Osteoblast (primary cell): ENCODE measurements around the gene ETV6. TPM values are rescaled to one million over a fixed set of nuclear protein-coding genes. Genes with fewer than 3 reads are reported as not detected.

Source experiments
- DNase-seq: peaks from one replicate; pipeline ENCODE4 v3.0.0; 2011; ENCODE audit warnings: low spot score, mixed read lengths; ENCODE audit not compliant: insufficient read length; ENCODE audit errors: missing footprints
- H2AFZ ChIP-seq: 2 replicates; pipeline ENCODE4 v1.6.0; 2011; ENCODE audit warnings: mild to moderate bottlenecking, low read length
- H3K27ac ChIP-seq: 2 replicates; pipeline ENCODE4 v1.5.1; 2011; ENCODE audit warnings: mild to moderate bottlenecking, low read depth, low read length, moderate library complexity
- H3K27me3 ChIP-seq: 2 replicates; pipeline ENCODE4 v1.6.0; 2012; ENCODE audit warnings: mild to moderate bottlenecking, control low read depth, inconsistent platforms, low read length, moderate library complexity; ENCODE audit not compliant: insufficient read depth
- H3K36me3 ChIP-seq: 2 replicates; pipeline ENCODE4 v1.5.1; 2011; ENCODE audit warnings: mild to moderate bottlenecking, low read length, control low read depth, moderate library complexity; ENCODE audit not compliant: insufficient read depth
- H3K4me1 ChIP-seq: 2 replicates; pipeline ENCODE4 v1.5.1; 2011; ENCODE audit warnings: mild to moderate bottlenecking, low read length, control low read depth, moderate library complexity; ENCODE audit not compliant: insufficient read depth
- H3K4me2 ChIP-seq: 2 replicates; pipeline ENCODE4 v1.6.0; 2011; ENCODE audit warnings: mild to moderate bottlenecking, low read length; ENCODE audit not compliant: insufficient read depth
- H3K4me3 ChIP-seq: fragments of 200-600 bp; sonication (generic); 3 replicates; pipeline ENCODE4 v1.5.1; 2012; ENCODE audit warnings: mild to moderate bottlenecking, low read length, inconsistent platforms; ENCODE audit not compliant: insufficient read depth
- H3K79me2 ChIP-seq: 2 replicates; pipeline ENCODE4 v1.6.0; 2012; ENCODE audit warnings: mild to moderate bottlenecking, low read length, control low read depth, inconsistent platforms; ENCODE audit not compliant: insufficient read depth
- H3K9me3 ChIP-seq: 2 replicates; pipeline ENCODE4 v1.5.1; 2011; ENCODE audit warnings: low read depth, low read length, control low read depth
- H4K20me1 ChIP-seq: 2 replicates; pipeline ENCODE4 v1.6.0; 2012; ENCODE audit warnings: mild to moderate bottlenecking, low read length, control low read depth; ENCODE audit not compliant: insufficient read depth
- total RNA-seq: library from RNA; depleted of rRNA; stranded (reverse); fragments of >200 nt; gene quantifications from 2 replicates; pipeline ENCODE4 v1.2.3, GENCODE V29; 2012
- TF ChIP-seq, protein P1 (sequence below): IDR thresholded peaks from 2 replicates; pipeline ENCODE4 v1.5.1; 2011; ENCODE audit warnings: mild to moderate bottlenecking, low read depth, low read length, moderate library complexity; ENCODE audit errors: extremely low read depth

Gene ETV6
- total RNA-seq, 1 donor: 16.3 TPM

DNA sequence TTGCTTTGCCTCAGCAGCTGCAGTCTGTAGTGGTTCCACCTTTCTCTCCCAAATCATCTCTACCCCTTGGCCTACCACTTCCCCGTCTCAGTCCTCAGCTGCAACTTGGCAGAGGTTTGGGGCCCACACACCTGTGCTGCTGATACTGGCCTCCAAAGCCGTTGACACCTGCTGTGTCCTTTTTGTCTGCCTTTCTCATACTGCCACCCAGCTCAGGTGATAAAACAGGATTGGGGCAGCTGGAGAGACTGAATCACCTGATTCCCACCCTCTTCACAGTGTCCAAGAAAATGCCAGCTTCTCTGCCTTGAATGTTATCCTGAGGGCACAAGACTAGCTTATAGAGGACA is 103.7 kb downstream of the ETV6 start:
- no peaks in the 10 kb centered on the region for H3K9me3 ChIP-seq
- H4K20me1 ChIP-seq: peaks cover 2% of the 10 kb centered on the region
- H3K4me3 ChIP-seq: no peak overlapping the region
- H2AFZ ChIP-seq: no peak overlapping the region
- no peak for DNase-seq
- peaks cover 39% of the 10 kb centered on the region for H3K79me2 ChIP-seq
- peaks cover 19% of the 10 kb centered on the region for H3K4me1 ChIP-seq
- peak overlapping the region; percentile 1 for H3K27ac ChIP-seq
- TF ChIP-seq, protein P1, sequence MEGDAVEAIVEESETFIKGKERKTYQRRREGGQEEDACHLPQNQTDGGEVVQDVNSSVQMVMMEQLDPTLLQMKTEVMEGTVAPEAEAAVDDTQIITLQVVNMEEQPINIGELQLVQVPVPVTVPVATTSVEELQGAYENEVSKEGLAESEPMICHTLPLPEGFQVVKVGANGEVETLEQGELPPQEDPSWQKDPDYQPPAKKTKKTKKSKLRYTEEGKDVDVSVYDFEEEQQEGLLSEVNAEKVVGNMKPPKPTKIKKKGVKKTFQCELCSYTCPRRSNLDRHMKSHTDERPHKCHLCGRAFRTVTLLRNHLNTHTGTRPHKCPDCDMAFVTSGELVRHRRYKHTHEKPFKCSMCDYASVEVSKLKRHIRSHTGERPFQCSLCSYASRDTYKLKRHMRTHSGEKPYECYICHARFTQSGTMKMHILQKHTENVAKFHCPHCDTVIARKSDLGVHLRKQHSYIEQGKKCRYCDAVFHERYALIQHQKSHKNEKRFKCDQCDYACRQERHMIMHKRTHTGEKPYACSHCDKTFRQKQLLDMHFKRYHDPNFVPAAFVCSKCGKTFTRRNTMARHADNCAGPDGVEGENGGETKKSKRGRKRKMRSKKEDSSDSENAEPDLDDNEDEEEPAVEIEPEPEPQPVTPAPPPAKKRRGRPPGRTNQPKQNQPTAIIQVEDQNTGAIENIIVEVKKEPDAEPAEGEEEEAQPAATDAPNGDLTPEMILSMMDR: no peak
- no peak overlapping the region for H3K4me2 ChIP-seq
- H3K36me3 ChIP-seq: peaks cover 9% of the 10 kb centered on the region
- H3K27me3 ChIP-seq: no peaks in the 10 kb centered on the region

DNA sequence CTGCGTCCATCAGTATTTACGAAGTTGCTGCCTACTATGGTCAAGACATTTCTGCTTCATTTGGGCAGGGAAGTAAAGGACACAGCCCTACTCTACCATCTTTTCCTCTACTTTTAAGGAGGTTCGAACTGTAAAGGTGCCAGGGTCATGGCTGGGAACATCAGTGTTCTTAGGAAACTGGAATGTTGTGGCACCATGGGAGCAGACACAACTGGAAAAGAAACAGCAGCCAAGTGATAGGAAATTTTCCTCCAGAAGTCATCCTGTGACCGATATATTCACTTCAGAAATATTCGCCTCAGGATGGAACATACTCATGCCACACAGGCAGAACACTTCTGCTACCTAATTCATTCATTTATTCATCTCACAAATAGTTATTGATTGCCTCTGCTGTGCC is 104.4 kb downstream of the ETV6 start:
- Histone ChIP-seq H3K36me3 (peaks cover 9% of the 10 kb centered on the region), H4K20me1 (peaks cover 2% of the 10 kb centered on the region), H3K4me3 (no peak overlapping the region), H3K79me2 (peaks cover 36% of the 10 kb centered on the region), H2AFZ (no peak overlapping the region), H3K27ac (peak overlapping the region; percentile 1), H3K27me3 (no peaks in the 10 kb centered on the region), H3K9me3 (no peaks in the 10 kb centered on the region), H3K4me2 (no peak overlapping the region), H3K4me1 (peaks cover 19% of the 10 kb centered on the region)
- TF ChIP-seq, protein P1: no peak
- no peak for DNase-seq

GRCh38 chr12:11754256-11754655 is 104.8 kb downstream of the ETV6 start:
- no peak overlapping the region for H2AFZ ChIP-seq
- TF ChIP-seq, protein P1: no peak
- peaks cover 2% of the 10 kb centered on the region for H4K20me1 ChIP-seq
- H3K79me2 ChIP-seq: peaks cover 34% of the 10 kb centered on the region
- no peaks in the 10 kb centered on the region for H3K27me3 ChIP-seq
- no peaks in the 10 kb centered on the region for H3K9me3 ChIP-seq
- H3K36me3 ChIP-seq: peaks cover 9% of the 10 kb centered on the region
- no peak overlapping the region for H3K4me3 ChIP-seq
- H3K4me1 ChIP-seq: peaks cover 19% of the 10 kb centered on the region
- no peak overlapping the region for H3K4me2 ChIP-seq
- H3K27ac ChIP-seq: no peak overlapping the region
- no peak for DNase-seq

DNA sequence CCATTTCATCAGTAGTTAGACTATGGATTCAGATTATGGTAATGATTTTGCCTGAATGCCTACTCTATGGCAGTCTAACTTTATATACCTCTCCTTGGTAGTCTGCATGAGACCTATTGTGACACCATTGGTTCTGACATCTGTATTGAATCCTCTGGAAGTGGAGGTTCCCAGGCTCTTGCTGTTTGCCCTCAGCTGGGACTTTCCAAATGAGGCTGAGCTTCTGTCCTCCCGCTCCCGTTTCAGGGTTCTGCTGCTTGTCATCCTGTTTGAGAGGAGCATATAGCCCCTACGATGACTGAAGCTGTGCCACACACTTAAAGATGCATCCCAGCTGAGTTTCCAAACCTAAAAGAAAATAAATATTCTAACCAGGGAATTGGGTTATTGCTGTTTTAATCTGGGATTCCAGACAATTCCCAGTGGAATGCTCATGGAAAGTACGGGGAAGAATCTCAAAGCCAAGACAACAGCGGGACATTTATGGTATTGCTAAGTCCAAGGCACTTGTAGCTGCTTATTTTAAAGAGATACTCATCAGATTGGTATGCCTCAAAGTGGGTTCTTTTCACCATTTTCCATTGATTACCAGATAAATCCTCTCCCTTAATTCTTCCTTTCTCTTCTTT is 105.9 kb downstream of the ETV6 start:
- peaks cover 19% of the 10 kb centered on the region for H3K4me1 ChIP-seq
- H3K27me3 ChIP-seq: no peaks in the 10 kb centered on the region
- no peaks in the 10 kb centered on the region for H4K20me1 ChIP-seq
- H3K79me2 ChIP-seq: peaks cover 29% of the 10 kb centered on the region
- TF ChIP-seq, protein P1: no peak
- H3K36me3 ChIP-seq: peaks cover 9% of the 10 kb centered on the region
- peak overlapping the region; percentile 7 for H3K27ac ChIP-seq
- no peak overlapping the region for H2AFZ ChIP-seq
- H3K4me3 ChIP-seq: no peak overlapping the region
- peak overlapping the region; percentile 21 for H3K4me2 ChIP-seq
- H3K9me3 ChIP-seq: no peaks in the 10 kb centered on the region
- no peak for DNase-seq
